NCI-H2081 (cell line): Measurements from ENCODE around the gene IRF9.

Experiments
- DNase-seq, 2 experiments: peaks; one replicate each; lab custom pipeline; 2025; lab: John Stamatoyannopoulos, UW

The IRF9 gene

DNA sequence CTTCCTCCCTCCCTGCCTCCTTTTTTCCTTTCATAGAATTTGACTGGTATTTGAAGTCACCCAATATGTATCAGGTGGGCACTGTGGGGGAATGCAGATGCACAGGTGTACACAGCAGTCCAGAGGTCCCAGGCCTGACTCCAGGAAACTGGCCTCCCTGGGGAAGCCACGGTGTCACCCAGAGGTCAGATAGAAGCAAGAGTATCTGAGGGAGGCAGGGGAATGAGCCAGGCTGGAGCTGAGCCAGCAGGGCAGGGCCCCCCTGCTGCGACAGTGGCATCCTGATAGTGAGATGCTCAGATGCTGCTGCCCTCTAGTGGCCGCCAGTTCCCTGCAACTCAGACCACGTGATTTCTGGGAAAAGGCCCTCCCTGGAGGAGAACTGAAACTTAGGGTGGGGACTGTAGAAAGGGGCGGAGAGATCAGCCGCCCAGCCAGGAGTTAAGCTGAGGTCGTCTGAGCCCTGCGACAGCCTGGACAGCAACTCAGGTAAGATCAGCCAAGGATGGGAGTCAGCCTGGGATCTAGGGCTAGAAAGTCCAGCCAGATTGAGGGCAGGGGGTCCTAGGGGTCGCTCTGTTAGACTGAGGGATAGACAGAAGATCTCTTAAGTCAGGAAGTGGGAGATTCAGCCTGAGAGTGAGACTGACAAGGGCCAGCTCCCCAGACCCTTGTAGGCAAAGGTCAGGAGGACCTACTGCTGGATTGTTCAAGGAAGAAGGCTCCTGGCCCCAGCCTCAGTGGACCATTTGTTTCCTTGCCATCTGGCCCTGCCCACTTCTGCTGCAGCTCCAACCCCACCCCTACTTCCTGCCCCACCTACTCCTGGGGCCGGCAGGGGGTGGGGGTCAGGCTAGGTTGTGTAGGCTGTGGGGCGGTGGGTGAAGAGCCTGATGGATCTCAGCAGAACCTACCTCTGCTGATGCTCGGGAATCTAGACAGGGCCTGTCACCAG is at the start of gene IRF9:
Gene IRF9 (plus strand): TSS at position 416 of the 955 bp plus-strand sequence. CDS start 880 bp downstream, outside the sequence.
- DNase-seq, result peak; percentile 88 to 90

- DNase-seq, result no peak
These were observed 47.7 kb upstream of the IRF9 start for GRCh38 chr14:24113379-24113800.

GRCh38 chr14:24113801-24114531 is 47.1 kb upstream of the IRF9 start:
- peak; percentile 74 to 92 for DNase-seq

- peak; percentile 99 for DNase-seq
These were observed 46.3 kb upstream of the IRF9 start, which contains the start of the genes DCAF11 and NRL for GRCh38 chr14:24114532-24115421. DCAF11 (plus strand) TSS chr14:24114777; CDS start chr14:24115595, 818 bp downstream. NRL (minus strand) TSS chr14:24114949; CDS start chr14:24082848, 32,101 bp downstream.

GRCh38 chr14:24115422-24116127 is 45.5 kb upstream of the IRF9 start:
- DNase-seq, result no peak

GRCh38 chr14:24116128-24116814 is 44.8 kb upstream of the IRF9 start:
- DNase-seq, result no peak

- DNase-seq, result no peak
These were observed 43.9 kb upstream of the IRF9 start for GRCh38 chr14:24117179-24117578.

- no peak for DNase-seq
These were observed 41.4 kb upstream of the IRF9 start for GRCh38 chr14:24119691-24120090.

- no peak for DNase-seq
These were observed 39.9 kb upstream of the IRF9 start for GRCh38 chr14:24121210-24121609.

GRCh38 chr14:24122416-24122815 is 38.6 kb upstream of the IRF9 start:
- DNase-seq, result no peak

DNA sequence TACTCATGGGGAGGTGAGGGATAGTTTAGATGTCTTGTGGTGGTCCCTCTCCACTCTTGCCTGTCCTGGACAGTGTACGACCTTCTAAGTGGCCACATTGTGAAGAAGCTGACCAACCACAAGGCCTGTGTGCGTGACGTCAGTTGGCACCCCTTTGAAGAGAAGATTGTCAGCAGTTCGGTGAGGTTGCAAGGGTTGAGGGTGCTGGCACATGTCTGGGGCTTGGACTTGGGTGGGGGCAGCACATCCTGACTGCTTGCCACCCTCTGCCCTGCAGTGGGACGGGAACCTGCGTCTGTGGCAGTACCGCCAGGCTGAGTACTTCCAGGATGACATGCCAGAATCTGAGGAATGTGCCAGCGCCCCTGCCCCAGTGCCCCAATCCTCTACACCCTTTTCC is 38.2 kb upstream of the IRF9 start:
- no peak for DNase-seq

DNA sequence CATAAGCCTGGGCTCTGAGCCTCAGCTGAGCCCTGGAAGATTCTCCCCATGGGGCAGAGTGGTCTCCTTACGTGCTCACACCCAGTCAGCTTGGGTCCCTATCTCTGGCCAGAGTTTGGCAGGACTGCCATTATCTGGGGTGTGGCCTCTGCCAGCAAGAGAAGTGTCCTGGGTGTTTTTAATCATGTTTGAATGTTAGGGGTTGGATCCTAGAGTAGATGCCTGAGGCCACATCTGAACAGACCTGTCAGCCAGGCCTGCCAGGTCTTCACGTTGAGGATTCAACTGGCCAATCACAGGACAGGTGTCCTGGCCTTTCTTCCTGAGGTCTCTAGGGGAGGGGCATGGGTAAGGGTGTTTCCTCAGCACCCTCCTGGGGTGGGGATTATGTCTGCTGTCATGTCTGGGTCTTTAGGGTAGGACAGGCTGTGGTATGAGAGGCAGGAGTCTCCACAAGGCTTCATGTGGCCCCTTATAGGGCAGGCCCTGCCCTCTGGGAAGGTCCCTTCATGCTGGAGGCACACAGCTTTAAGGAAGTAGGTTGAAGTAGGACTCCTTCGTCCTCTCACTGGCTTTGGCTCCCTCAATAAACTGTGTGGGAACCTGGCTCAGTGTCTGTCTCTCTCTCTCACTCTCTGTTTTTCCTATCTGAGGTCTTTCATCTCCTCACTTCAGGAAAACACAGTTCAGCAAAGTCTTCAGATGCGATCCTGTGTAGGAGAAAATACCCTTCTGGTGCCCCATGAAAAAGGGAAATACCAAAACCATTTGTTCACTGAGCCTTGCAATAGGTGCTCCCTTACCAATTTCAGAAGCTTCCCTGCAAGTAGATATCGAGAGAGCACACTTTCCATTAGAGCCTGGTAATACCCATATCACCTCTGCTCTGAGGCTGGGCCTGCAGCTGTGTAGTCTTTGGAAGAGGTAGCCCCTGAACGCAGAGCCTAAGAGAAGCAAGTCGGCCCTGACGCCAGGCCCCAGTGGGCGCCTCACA is 37.3 kb upstream of the IRF9 start:
- no peak for DNase-seq

DNA sequence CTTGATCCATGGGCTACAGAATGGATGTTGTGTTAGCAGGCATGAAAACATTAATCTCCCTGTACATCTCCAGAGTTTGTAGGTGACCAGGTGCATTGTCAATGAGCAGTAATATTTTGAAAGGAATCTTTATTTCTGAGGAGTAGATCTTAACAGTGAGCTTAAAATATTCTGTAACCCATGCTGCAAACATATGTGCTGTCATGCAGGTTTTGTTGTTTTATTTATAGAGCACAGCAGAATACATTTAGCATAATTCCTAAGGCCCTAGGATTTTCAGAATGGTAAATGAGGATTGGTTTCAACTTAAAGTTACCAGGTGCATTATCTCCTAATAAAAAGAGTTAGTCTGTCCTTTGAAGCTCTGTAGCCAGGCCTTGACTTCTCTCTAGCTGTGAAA is 34.1 kb upstream of the IRF9 start:
- DNase-seq, result no peak

- DNase-seq, result no peak
These were observed 33.4 kb upstream of the IRF9 start for GRCh38 chr14:24127673-24128072.

DNA sequence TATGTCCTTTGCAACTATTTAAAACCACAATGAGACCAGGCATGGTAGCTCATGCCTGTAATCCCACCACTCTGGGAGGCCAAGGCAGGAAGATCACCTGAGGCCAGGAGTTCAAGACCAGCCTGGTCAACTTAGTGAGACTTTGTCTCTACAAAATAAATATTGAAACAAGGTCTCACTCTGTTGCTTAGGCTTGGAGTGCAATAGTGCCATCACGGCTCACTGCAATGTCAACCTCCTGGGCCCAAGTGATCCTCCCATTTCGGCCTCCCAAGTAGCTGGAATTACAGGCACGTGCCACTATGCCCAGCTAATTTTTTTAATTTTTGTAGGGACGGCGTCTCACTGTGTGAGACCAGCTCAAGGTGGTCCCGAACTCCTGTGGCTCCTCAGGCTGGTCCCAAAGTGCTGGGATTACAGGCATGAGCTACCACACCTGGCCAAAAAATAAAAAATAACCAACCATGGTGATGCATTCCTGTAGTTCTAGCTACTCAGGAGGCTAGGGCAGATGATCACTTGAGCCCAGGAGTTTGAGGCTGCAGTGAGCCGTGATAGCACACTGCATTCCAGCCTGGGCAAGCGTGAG is 31.6 kb upstream of the IRF9 start:
- DNase-seq, result no peak

DNA sequence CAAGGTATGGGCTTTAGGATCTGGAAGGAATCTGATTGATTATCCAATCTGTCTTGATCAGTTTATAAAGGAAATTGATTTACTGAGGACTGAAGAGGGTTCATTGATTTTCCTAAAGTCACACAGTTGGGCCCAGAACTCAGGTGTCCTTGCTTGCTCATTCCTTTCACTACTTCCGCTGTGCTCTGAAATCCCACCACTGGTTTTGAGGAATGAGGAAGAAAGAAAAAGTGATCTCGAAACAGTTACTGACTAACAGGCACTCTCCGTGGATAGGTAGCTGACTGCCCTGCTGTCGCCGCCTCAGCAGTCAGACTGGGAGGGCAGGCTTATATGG is 30.7 kb upstream of the IRF9 start, which contains the start of gene FITM1:
Gene FITM1 (plus strand): TSS at position 280 of the 337 bp plus-strand sequence. CDS start 905 bp downstream, outside the sequence.
- no peak for DNase-seq

GRCh38 chr14:24130717-24131548 is 30.1 kb upstream of the IRF9 start:
- DNase-seq, result no peak

GRCh38 chr14:24131549-24131966 is 29.5 kb upstream of the IRF9 start:
- no peak for DNase-seq
